Ovary (tissue), 9 donors: ENCODE measurements around the gene GLA. TPM values are rescaled to one million over a fixed set of nuclear protein-coding genes. Genes with fewer than 3 reads are reported as not detected.

Source experiments
- DNase-seq, 5 donors: peaks; one replicate each; pipeline ENCODE4 v3.0.0-alpha.2; 2019 to 2020
- H3K27ac ChIP-seq, 2 donors: fragments of 200-600 bp; one replicate each; pipeline versions ENCODE4 v1.5.1 to v1.8.0; 2019 to 2022
- H3K27me3 ChIP-seq: fragments of 200-600 bp; one replicate; pipeline ENCODE4 v1.8.0; 2022
- H3K36me3 ChIP-seq: fragments of 200-600 bp; sonication (generic); one replicate; pipeline ENCODE4 v1.5.1; 2019
- H3K4me1 ChIP-seq: one replicate; pipeline ENCODE4 v1.8.1; 2013; ENCODE audit warnings: mild to moderate bottlenecking, moderate library complexity; ENCODE audit not compliant: insufficient read depth
- H3K4me3 ChIP-seq: fragments of 200-600 bp; sonication (generic); one replicate; pipeline ENCODE4 v1.5.1; 2017
- H3K9me3 ChIP-seq, 2 donors: fragments of 200-600 bp in 1 of 2; sonication (generic) in 1 of 2; one replicate each; pipeline versions ENCODE4 v1.5.1 to v1.8.1; 2013 to 2019; ENCODE audit warnings: mild to moderate bottlenecking in 1 of 2, moderate library complexity in 1 of 2
- CTCF ChIP-seq, 3 donors: fragments of 450-650 bp in 2 of 3; fragments of 200-600 bp in 1 of 3; IDR thresholded peaks; one replicate each; pipeline versions ENCODE4 v1.5.1 to v1.8.0; 2016 to 2022; ENCODE audit warnings: antibody characterized with exemption in 3 of 3, mild to moderate bottlenecking in 1 of 3
- EP300 ChIP-seq: sonication (generic); formaldehyde crosslinking; IDR thresholded peaks from one replicate; pipeline ENCODE4 v1.6.1; 2017; ENCODE audit warnings: antibody characterized with exemption
- POLR2A ChIP-seq: fragments of 450-650 bp; IDR thresholded peaks from one replicate; pipeline ENCODE4 v1.6.1; 2017; ENCODE audit warnings: antibody characterized with exemption, mild to moderate bottlenecking, moderate library complexity
- WGBS, 3 donors: extraction: QIAGEN DNeasy Blood & Tissue Kit in 1 of 3; methylation state at CpG; one replicate each; pipeline versions ENCODE4 v1.1.5 to v1.1.7; 2013 to 2017; 5-methylcytosine and 5-hydroxymethylcytosine counted together
- intact Hi-C, 4 donors: fragments of 100-400 bp; cut with DNase I; formaldehyde crosslinking; loops; one replicate each; pipeline versions ENCODE4 v1.11.0 to v1.15.1; 2022 to 2023
- polyA plus RNA-seq, 2 donors: library from polyadenylated mRNA; stranded (reverse); fragments of 200-250 nt in 1 of 2; fragments of 350-450 nt in 1 of 2; fragmentation: Illumina TruSeq in 1 of 2; extraction: RNeasy Lipid Tissue Mini Kit (QIAGEN cat#74804) in 1 of 2; gene quantifications; one replicate each; pipeline ENCODE4 v1.2.3, GENCODE V29; 2013 to 2014
- total RNA-seq, 7 donors: library from RNA; depleted of rRNA in 2 of 7; stranded (reverse); fragments of >200 nt in 2 of 7; fragmentation: NEBNext Ultra II Directional in 3 of 7; extraction: Animal tissue kit (Norgen Biotek cat#: 25700) in 3 of 7; gene quantifications; one replicate each; pipeline versions ENCODE4 v1.1.0 to v1.2.4, GENCODE V29; 2016 to 2023
- donor health status: DM: no; HTN: no; CAD: no; lungs with moderate emphysema.
- donor health status: DM: no; HTN: no; CAD: no.
- donor health status: Bipolar disorder and iron deficiency.
- donor health status: DM: yes; HTN: yes; CAD: no.
- donor health status: DM: no; HTN: no; CAD: no.
- donor health status: DM: yes; HTN: yes; CAD: no.

GLA gene
- total and polyA plus RNA-seq, 9 donors, result 10.1 to 29.9 (median 17.0) TPM

- no peak for DNase-seq
- WGBS, 3 donors, result 33 to 47% (median 36%) methylated on average over 6 of the region's 6 CpGs
- peak overlapping the region; percentile 55 for H3K4me3 ChIP-seq
- H3K4me1 ChIP-seq, result peaks cover 1% of the 10 kb centered on the region
- intact Hi-C loops, result no loop called here
- no peaks in the 10 kb centered on the region for H3K9me3 ChIP-seq
- H3K27ac ChIP-seq, result no peak overlapping the region
- TF ChIP-seq POLR2A (no peak), CTCF (IDR thresholded peaks at IDR 0.05) (no peak), EP300 (no peak)
- H3K27me3 ChIP-seq, result no peaks in the 10 kb centered on the region
- no peaks in the 10 kb centered on the region for H3K36me3 ChIP-seq
Measured at GRCh38 chrX:101409043-101409442, 1.3 kb upstream of the GLA start.

- H3K4me3 ChIP-seq, result peak overlapping the region; percentile 55
- peak overlapping the region; percentile 87 to 90 for H3K27ac ChIP-seq
- DNase-seq, result no peak
- no peaks in the 10 kb centered on the region for H3K9me3 ChIP-seq
- no peak for TF ChIP-seq POLR2A
- peak in 1 of 3 donors; percentile 29 for TF ChIP-seq CTCF (IDR thresholded peaks at IDR 0.05)
- intact Hi-C loops, result no loop called here
- no peaks in the 10 kb centered on the region for H3K27me3 ChIP-seq
- 23 to 37% (median 37%) methylated on average over 8 of the region's 8 CpGs for WGBS, 3 donors
- peaks cover 1% of the 10 kb centered on the region for H3K4me1 ChIP-seq
- H3K36me3 ChIP-seq, result no peaks in the 10 kb centered on the region
Measured at GRCh38 chrX:101408532-101408841, 762 bp upstream of the GLA start.

- DNase-seq, result no peak
- no peak for TF ChIP-seq CTCF (IDR thresholded peaks at IDR 0.05)
- TF ChIP-seq EP300, result no peak
- no peak for TF ChIP-seq POLR2A
- Histone ChIP-seq H3K4me1 (peaks cover 1% of the 10 kb centered on the region), H3K4me3 (peak overlapping the region; percentile 56), H3K36me3 (no peaks in the 10 kb centered on the region), H3K9me3 (no peaks in the 10 kb centered on the region), H3K27me3 (no peaks in the 10 kb centered on the region), H3K27ac (peak overlapping the region; percentile 83 to 90)
- WGBS, 3 donors, result 17 to 29% (median 29%) methylated on average over 15 of the region's 15 CpGs
- intact Hi-C loops, result no loop called here
Measured at GRCh38 chrX:101407167-101407747, 468 bp downstream of the GLA start.

- 79 to 82% (median 80%) methylated on average over 4 of the region's 4 CpGs for WGBS, 3 donors
- DNase-seq, result no peak
- H3K27ac ChIP-seq, result no peak overlapping the region
- H3K4me3 ChIP-seq, result no peak overlapping the region
- TF ChIP-seq POLR2A (no peak), CTCF (IDR thresholded peaks at IDR 0.05) (no peak), EP300 (no peak)
- intact Hi-C loops, result no loop called here
- no peaks in the 10 kb centered on the region for H3K9me3 ChIP-seq
- H3K4me1 ChIP-seq, result no peaks in the 10 kb centered on the region
- H3K27me3 ChIP-seq, result no peaks in the 10 kb centered on the region
- H3K36me3 ChIP-seq, result no peaks in the 10 kb centered on the region
Measured at GRCh38 chrX:101399825-101400224, 7.9 kb downstream of the GLA start.
